Chondrocyte (in vitro differentiated cells): ENCODE data around the gene KLK11. TPM values are rescaled to one million over a fixed set of nuclear protein-coding genes. Genes with fewer than 3 reads are reported as not detected.

Experiments
- DNase-seq: peaks from one replicate; pipeline ENCODE4 v3.0.0; 2021; ENCODE audit warnings: mixed read lengths, low spot score
- H3K27ac Mint-ChIP-seq: one replicate; pipeline ENCODE4 v1.8.0; 2021; ENCODE audit warnings: mild to moderate bottlenecking, moderate library complexity, mixed read lengths; ENCODE audit not compliant: unreplicated experiment
- H3K27me3 Mint-ChIP-seq: 2 replicates; pipeline ENCODE4 v1.8.0; 2021; ENCODE audit warnings: low read depth, mixed read lengths
- H3K36me3 Mint-ChIP-seq: 2 replicates; pipeline ENCODE4 v1.8.0; 2021; ENCODE audit warnings: low read depth, mixed read lengths
- H3K4me1 Mint-ChIP-seq: 2 replicates; pipeline ENCODE4 v1.8.0; 2021; ENCODE audit warnings: low read depth, mild to moderate bottlenecking, mixed read lengths
- H3K4me3 Mint-ChIP-seq: one replicate; pipeline ENCODE4 v1.8.0; 2021; ENCODE audit warnings: mild to moderate bottlenecking, moderate library complexity, mixed read lengths; ENCODE audit not compliant: unreplicated experiment
- H3K9me3 Mint-ChIP-seq: 2 replicates; pipeline ENCODE4 v1.8.0; 2021; ENCODE audit warnings: low read depth, mixed read lengths
- total RNA-seq: library from RNA; stranded (reverse); gene quantifications from 3 replicates; pipeline ENCODE4 v1.2.1, GENCODE V29; 2021
- TF ChIP-seq, protein P1 (sequence below): fragments of 200-600 bp; sonication (generic); IDR thresholded peaks from 2 replicates; pipeline ENCODE4 v1.5.0; 2021; ENCODE audit warnings: antibody characterized with exemption, mild to moderate bottlenecking, moderate library complexity

KLK11 gene
- total RNA-seq, 1 donor from 2014 or later: not detected

DNA sequence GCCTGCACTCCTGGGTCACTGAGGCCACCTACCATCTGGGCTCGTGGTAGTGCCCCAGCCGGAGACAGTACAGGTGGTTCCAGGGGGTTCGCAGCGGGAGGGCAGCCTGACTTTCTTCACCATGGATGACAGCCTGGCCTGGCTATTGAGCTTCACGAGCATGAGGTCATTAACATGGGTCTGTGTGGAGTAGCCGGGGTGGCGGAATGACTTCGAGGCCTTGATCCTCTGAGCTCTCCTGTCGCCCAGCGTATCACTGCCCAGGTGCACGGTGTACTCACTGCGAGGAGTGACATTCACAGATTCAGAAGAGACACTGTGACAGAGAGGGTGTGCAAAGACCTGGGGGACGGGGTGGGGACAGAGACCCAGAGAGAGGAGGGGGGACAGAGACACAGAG is 46.2 kb downstream of the KLK11 start:
- DNase-seq: no peak
- Mint-ChIP-seq H3K4me1 (no peaks in the 10 kb centered on the region), H3K9me3 (peaks cover 6% of the 10 kb centered on the region), H3K27ac (no peak overlapping the region), H3K27me3 (peaks cover 10% of the 10 kb centered on the region), H3K36me3 (no peaks in the 10 kb centered on the region), H3K4me3 (no peak overlapping the region)
- TF ChIP-seq, protein P1, sequence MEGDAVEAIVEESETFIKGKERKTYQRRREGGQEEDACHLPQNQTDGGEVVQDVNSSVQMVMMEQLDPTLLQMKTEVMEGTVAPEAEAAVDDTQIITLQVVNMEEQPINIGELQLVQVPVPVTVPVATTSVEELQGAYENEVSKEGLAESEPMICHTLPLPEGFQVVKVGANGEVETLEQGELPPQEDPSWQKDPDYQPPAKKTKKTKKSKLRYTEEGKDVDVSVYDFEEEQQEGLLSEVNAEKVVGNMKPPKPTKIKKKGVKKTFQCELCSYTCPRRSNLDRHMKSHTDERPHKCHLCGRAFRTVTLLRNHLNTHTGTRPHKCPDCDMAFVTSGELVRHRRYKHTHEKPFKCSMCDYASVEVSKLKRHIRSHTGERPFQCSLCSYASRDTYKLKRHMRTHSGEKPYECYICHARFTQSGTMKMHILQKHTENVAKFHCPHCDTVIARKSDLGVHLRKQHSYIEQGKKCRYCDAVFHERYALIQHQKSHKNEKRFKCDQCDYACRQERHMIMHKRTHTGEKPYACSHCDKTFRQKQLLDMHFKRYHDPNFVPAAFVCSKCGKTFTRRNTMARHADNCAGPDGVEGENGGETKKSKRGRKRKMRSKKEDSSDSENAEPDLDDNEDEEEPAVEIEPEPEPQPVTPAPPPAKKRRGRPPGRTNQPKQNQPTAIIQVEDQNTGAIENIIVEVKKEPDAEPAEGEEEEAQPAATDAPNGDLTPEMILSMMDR: no peak

DNA sequence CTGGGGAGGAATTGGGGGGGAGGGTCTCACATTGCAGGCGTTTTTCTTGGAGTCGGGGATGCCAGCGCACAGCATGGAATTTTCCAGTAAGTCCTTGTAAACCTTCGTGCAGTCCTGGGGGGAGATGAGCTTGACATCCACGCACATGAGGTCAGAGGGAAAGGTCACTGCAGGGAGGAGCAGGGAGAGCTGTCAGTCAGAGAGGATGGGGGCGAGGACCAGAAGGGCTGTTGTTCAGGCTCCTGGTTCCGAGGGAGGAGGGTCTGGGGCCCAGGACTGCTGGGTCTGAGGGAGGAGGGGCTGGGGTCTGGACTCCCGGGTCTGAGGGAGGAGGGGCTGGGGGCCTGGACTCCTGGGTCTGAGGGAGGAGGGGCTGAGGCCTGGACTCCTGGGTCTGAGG is 46.7 kb downstream of the KLK11 start:
- H3K4me3 Mint-ChIP-seq: no peak overlapping the region
- no peak overlapping the region for H3K27ac Mint-ChIP-seq
- peaks cover 3% of the 10 kb centered on the region for H3K9me3 Mint-ChIP-seq
- peaks cover 10% of the 10 kb centered on the region for H3K27me3 Mint-ChIP-seq
- DNase-seq: no peak
- TF ChIP-seq, protein P1: no peak
- no peaks in the 10 kb centered on the region for H3K36me3 Mint-ChIP-seq
- H3K4me1 Mint-ChIP-seq: no peaks in the 10 kb centered on the region

DNA sequence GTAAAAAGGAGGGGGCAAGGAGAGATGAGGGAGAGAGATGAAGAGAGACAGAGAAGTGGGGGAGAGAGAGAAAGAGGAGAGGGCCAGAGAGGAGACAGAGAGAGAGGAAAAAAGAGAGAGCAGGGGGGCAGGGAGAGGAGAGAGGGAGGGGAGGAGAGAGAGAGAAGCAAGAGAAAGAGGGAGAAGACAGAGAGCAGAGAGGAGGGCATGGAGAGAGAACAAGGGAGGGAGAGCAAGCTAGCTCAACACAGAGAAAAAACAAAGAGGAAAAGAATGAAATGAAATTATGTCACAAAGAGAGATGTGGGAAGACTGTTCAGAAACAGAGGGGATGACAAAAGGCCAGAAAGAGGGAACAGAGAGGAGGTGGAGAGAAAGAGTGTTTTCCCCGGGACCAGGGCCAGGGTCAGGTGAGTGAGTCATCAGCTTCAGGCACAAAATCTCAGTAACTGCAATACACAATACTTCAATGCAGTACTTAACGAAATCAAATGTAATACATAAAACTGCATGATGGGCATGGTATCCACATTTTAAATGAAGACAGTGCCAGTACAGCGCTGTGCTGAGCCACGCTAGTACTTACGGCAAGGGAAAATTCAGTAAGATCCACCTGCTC is 47.5 kb downstream of the KLK11 start:
- no peak for DNase-seq
- Mint-ChIP-seq H3K4me1 (no peaks in the 10 kb centered on the region), H3K9me3 (peaks cover 3% of the 10 kb centered on the region), H3K27ac (no peak overlapping the region), H3K27me3 (peaks cover 12% of the 10 kb centered on the region), H3K36me3 (no peaks in the 10 kb centered on the region), H3K4me3 (no peak overlapping the region)
- TF ChIP-seq, protein P1: no peak

DNA sequence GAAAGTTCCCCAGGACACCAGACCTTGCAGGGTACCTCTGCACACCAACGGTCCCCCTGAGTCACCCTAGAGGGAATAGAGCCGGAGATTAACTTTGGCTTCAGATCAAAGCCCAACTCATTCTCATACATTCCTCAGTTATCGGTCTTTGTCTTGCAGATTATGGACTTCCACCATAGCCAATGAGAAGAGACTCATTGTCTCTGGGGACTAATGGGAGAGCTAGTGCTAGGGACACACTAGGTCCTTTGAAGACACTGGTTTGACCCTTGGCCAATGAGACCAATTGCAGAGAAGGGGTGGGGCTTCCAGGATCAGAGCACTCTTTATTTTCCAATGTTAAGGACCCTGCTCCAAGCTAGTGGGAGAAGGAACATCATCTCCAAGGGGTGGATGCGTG is 48.8 kb downstream of the KLK11 start:
- TF ChIP-seq, protein P1: no peak
- DNase-seq: no peak
- Mint-ChIP-seq H3K4me3 (no peak overlapping the region), H3K36me3 (no peaks in the 10 kb centered on the region), H3K27ac (no peak overlapping the region), H3K4me1 (no peaks in the 10 kb centered on the region), H3K27me3 (peaks cover 12% of the 10 kb centered on the region), H3K9me3 (peaks cover 3% of the 10 kb centered on the region)

DNA sequence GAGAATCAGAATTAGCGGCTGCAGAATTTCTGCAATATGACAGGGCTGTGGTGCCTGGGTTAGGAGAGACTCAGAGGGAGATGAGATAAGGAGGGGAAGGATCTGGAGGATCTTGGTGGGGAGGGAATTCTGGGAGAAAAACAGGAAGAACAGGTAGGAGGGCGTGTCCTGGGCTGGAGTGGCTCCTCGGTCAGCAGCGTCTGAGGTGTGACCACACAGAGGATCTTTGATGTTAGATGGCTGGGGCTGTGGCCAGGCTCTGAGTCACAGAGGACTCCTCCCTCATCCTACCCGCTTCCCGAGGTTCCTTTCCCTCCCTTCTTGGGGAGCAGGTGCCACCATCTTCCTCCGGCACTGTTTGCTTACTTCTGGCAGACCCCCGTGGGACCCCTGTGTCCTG is 50.6 kb downstream of the KLK11 start:
- DNase-seq: no peak
- H3K36me3 Mint-ChIP-seq: no peaks in the 10 kb centered on the region
- H3K9me3 Mint-ChIP-seq: peaks cover 3% of the 10 kb centered on the region
- no peak overlapping the region for H3K27ac Mint-ChIP-seq
- peaks cover 6% of the 10 kb centered on the region for H3K27me3 Mint-ChIP-seq
- TF ChIP-seq, protein P1: no peak
- H3K4me3 Mint-ChIP-seq: no peak overlapping the region
- H3K4me1 Mint-ChIP-seq: no peaks in the 10 kb centered on the region
